GM23248 (cell line): Measurements from ENCODE around the gene CALML6.

Experiments used
- EZH2 ChIP-seq: fragments of 200-600 bp; sonication (generic); IDR thresholded peaks from 2 replicates; pipeline ENCODE4 v1.6.1; 2018; ENCODE audit warnings: antibody characterized with exemption, mild to moderate bottlenecking; ENCODE audit not compliant: insufficient read depth, poor library complexity, severe bottlenecking
- EZH2phosphoT487 ChIP-seq: fragments of 200-600 bp; sonication (generic); IDR thresholded peaks from 2 replicates; pipeline ENCODE4 v1.6.1; 2018; ENCODE audit warnings: antibody characterized with exemption, moderate library complexity, mild to moderate bottlenecking, low read depth; ENCODE audit not compliant: insufficient read depth

DNA sequence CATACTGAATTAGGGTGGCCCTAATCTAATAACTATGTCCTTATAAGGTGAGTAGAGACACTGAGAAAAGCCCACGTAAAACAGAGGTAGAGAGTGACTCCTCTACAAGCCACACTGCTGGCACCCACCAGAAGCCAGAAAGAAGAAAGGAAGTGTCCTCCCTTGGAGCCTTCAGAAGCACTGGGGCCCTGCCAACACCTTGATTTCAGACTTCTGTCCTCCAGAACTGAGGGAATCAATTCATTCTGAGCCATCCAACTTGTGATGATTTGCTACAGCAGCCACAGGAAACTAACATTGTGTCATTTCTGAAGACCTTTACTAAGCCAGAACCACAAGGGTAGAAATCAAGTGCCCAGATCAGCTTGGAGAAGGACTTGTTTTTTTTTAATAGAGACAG lies 39.1 kb upstream of the CALML6 start:
- no peak for TF ChIP-seq EZH2
- no peak for TF ChIP-seq EZH2phosphoT487
